ENCODE data around the gene PAIP2B. TPM values are rescaled to one million over a fixed set of nuclear protein-coding genes. Genes with fewer than 3 reads are reported as not detected.

The PAIP2B gene
- total and polyA plus RNA-seq, 9 of the 15 experiments (the other 6 are each of a cell fraction or from before 2014, with no cell fraction given), result 0.18 to 0.38 (median 0.25) TPM

DNA sequence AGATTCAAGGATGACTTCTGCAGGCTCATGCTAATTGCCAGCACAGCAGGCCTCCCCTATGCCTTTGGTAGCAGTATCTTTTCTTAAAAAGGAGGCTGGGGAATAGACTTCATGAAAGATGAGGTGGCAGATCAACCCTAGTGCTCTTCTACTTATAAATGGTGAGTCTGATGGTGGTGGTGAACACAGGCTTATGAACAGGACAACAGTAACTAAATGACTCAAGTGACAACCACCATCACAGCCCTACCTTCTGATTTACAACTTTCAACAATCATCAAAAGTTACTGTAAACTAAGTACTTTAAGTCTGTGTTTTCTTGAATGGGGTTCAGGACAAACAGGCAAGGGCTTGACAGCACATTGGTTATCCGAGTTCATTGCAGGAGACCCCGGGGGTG, 39.3 kb downstream of the PAIP2B start (continued):
- TF ChIP-seq, protein P1, sequence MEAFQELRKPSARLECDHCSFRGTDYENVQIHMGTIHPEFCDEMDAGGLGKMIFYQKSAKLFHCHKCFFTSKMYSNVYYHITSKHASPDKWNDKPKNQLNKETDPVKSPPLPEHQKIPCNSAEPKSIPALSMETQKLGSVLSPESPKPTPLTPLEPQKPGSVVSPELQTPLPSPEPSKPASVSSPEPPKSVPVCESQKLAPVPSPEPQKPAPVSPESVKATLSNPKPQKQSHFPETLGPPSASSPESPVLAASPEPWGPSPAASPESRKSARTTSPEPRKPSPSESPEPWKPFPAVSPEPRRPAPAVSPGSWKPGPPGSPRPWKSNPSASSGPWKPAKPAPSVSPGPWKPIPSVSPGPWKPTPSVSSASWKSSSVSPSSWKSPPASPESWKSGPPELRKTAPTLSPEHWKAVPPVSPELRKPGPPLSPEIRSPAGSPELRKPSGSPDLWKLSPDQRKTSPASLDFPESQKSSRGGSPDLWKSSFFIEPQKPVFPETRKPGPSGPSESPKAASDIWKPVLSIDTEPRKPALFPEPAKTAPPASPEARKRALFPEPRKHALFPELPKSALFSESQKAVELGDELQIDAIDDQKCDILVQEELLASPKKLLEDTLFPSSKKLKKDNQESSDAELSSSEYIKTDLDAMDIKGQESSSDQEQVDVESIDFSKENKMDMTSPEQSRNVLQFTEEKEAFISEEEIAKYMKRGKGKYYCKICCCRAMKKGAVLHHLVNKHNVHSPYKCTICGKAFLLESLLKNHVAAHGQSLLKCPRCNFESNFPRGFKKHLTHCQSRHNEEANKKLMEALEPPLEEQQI (IDR thresholded peaks at IDR 0.05), result no peak
- TF ChIP-seq MTF1 (CRISPR knock-in tag; IDR thresholded peaks at IDR 0.05; ENCODE audit: borderline replicate concordance) (no peak), ZBTB9 (CRISPR knock-in tag; IDR thresholded peaks at IDR 0.05) (no peak), ZNF121 (CRISPR knock-in tag; conservative IDR thresholded peaks at IDR 0.05) (no peak), ARNT (IDR thresholded peaks at IDR 0.05) (no peak), HNRNPL (IDR thresholded peaks at IDR 0.05; ENCODE audit: low read depth, low read length) (no peak)
- TF ChIP-seq, protein P2, sequence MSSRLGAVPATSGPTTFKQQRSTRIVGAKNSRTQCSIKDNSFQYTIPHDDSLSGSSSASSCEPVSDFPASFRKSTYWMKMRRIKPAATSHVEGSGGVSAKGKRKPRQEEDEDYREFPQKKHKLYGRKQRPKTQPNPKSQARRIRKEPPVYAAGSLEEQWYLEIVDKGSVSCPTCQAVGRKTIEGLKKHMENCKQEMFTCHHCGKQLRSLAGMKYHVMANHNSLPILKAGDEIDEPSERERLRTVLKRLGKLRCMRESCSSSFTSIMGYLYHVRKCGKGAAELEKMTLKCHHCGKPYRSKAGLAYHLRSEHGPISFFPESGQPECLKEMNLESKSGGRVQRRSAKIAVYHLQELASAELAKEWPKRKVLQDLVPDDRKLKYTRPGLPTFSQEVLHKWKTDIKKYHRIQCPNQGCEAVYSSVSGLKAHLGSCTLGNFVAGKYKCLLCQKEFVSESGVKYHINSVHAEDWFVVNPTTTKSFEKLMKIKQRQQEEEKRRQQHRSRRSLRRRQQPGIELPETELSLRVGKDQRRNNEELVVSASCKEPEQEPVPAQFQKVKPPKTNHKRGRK (tag; IDR thresholded peaks at IDR 0.05), result no peak

All from K562 (cell line).